Measurements from ENCODE around the gene DPYD.

DNA sequence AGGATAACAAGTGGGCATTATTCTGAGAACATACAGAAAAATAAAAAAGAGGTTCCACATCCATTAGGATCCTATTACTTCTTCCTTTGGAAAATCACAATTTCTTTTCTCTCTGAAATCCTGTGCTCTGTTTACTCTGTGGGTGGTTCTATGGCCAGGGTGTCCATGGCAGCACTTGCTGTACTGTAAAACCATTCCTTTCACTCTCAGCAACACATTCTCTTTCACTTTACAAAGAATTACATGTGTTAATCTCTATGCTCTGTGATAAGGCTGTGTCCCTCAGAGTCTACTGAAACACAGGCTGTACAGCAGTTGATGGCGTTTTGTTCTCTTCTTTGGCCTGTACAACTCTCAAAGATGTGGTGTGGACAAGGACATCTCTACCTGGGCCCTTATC is 675.2 kb downstream of the DPYD start:
- TF ChIP-seq, protein P1, sequence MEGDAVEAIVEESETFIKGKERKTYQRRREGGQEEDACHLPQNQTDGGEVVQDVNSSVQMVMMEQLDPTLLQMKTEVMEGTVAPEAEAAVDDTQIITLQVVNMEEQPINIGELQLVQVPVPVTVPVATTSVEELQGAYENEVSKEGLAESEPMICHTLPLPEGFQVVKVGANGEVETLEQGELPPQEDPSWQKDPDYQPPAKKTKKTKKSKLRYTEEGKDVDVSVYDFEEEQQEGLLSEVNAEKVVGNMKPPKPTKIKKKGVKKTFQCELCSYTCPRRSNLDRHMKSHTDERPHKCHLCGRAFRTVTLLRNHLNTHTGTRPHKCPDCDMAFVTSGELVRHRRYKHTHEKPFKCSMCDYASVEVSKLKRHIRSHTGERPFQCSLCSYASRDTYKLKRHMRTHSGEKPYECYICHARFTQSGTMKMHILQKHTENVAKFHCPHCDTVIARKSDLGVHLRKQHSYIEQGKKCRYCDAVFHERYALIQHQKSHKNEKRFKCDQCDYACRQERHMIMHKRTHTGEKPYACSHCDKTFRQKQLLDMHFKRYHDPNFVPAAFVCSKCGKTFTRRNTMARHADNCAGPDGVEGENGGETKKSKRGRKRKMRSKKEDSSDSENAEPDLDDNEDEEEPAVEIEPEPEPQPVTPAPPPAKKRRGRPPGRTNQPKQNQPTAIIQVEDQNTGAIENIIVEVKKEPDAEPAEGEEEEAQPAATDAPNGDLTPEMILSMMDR (IDR thresholded peaks at IDR 0.05), result no peak
- TF ChIP-seq EP300 (IDR thresholded peaks at IDR 0.05), result no peak

Measured in tibial nerve (tissue), 4 donors.